ENCODE results near the gene CCKAR.

- TF ChIP-seq CTCF (IDR thresholded peaks at IDR 0.05; ENCODE audit: low read length) (no peak), EZH2 (IDR thresholded peaks at IDR 0.05; ENCODE audit: borderline replicate concordance, low read length) (no peak)
Measured at GRCh38 chr4:26531491-26532116, 41.3 kb upstream of the CCKAR start.

All from OCI-LY1 (cell line).